Right kidney (tissue), 9 donors: ENCODE results near the gene SPATA16.
"Not testable (repeated sequence)": the region's sequence is repeated elsewhere in the genome, so short reads cannot be mapped to it uniquely, and the experiment has no call there.

Source experiments
- DNase-seq: peaks from one replicate; pipeline ENCODE4 v3.0.0-alpha.2; 2016
- long read RNA-seq, 8 donors: transcript quantifications; one replicate each; lab custom pipeline, GENCODE V29; 2026

The SPATA16 gene, protein sequence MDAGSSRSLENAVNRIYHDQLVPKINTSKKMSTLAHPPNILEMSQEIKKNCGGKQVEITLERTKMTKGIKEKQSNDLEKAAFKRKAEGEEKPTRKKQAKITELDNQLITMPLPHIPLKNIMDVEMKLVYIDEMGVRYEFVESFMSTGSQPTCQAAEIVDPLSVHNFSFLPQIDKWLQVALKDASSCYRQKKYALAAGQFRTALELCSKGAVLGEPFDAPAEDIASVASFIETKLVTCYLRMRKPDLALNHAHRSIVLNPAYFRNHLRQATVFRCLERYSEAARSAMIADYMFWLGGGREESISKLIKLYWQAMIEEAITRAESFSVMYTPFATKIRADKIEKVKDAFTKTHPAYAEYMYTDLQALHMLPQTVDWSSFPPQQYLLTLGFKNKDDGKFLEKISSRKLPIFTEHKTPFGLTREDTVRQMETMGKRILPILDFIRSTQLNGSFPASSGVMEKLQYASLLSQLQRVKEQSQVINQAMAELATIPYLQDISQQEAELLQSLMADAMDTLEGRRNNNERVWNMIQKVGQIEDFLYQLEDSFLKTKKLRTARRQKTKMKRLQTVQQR
- long read RNA-seq, donor 1 = 0 reads
- long read RNA-seq, donor 2 = 0 reads
- long read RNA-seq, donor 3 = 0 reads
- long read RNA-seq, donor 4 = 0 reads
- long read RNA-seq, donor 5 = 0 reads
- long read RNA-seq, donor 6 = 0 reads
- long read RNA-seq, donor 7 = 0 reads
- long read RNA-seq, donor 8 = 0 reads

DNA sequence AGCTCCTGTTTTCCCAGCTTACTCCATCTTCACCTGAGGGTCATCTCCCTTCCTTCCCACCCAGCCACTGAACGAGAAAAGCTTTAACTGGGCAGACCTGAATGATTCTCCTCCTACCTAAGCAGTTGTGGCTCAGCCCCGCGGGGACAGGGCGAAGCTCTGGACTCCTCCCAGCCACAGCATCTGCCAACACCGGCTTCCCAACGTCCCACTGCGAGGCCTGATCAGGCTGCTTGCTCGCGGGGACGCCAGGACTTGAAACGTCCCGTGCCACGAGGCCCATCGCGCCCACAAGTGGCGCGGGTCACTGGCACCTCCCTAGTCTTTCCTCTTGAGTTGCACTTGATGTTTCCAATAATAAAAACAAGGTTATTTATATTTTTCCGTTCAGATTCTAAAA is at the start of gene SPATA16:
SPATA16 (minus strand) TSS at position 250 of the 400 bp plus-strand sequence. CDS start 23,504 bp downstream, outside the sequence.
- DNase-seq = no peak

DNA sequence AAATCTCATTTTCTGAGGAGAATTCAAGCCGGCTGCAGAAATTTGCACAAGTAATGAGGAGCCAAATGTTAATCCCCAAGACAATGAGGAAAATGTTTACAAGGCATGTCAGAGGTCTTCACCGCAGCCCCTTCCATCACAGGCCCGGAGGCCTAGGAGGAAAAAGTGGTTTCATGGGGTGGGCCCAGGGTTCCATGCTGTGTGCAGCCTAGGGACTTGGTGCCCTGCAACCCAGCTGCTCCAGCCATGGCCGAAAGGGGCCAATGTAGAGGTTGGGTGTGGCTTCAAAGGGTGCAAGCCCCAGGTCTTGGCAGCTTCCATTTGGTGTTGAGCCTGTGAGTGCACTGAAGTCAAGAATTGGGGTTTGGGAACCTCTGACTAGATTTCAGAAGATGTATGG is 42.0 kb upstream of the SPATA16 start:
- DNase-seq = not testable (repeated sequence)

DNA sequence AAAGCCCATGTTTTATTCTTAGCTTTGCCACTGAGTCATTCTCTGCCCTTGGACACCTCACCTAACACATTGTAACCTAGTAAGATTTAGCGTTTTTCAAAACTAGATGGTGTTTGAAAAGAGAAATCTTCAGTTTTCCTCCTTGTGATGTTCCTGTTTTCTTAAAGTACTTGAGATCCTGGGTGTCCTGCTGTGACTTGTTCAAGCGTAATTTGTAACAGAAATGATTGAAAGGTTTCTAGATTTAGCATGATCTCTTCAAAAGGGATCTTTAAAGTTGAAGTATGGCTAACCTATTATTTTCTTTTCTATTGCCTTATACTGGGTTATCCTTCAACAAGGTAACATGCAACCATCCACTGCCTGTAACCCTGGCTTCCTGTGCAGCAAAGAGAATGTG is 32.6 kb upstream of the SPATA16 start:
- no peak for DNase-seq

DNA sequence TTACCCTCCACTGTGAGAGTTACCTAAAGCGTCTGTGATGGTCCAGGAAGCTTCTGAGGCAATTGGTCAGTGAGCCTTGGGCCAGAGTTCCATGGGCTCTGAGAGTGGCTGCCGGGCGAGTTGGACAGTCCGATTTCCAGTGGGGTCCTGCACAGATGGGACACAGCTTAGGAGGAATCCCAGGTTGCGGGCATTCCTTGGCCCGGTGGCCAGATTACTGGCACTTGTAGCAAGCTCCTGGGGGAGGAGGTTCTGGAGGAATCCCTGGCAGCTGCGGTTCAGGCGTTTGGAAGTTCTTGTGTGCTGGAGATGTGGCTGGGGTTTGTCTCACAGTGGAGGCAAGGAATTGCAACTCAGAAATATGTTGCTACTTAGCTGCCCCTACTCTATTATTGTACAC is 18.1 kb upstream of the SPATA16 start:
- DNase-seq = not testable (repeated sequence)

DNA sequence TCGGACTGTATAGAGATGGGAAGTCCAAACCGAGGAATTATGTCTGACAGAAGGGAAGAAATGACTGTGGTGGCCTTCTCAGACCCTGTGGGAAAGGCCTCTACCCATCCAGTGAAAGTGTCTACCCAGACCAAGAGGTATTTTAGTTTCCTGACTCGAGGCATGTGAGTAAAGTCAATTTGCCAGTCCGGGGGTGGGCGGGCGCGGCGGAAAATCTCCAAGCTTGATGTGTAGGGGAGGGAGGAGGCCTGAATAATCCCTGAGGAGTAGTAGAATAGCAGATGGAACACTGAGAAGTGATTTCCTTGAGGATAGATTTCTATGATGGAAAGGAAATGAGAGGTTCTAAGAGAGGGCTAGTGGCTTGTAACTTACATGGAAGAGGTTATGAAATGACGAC is 15.5 kb upstream of the SPATA16 start:
- DNase-seq = not testable (repeated sequence)

DNA sequence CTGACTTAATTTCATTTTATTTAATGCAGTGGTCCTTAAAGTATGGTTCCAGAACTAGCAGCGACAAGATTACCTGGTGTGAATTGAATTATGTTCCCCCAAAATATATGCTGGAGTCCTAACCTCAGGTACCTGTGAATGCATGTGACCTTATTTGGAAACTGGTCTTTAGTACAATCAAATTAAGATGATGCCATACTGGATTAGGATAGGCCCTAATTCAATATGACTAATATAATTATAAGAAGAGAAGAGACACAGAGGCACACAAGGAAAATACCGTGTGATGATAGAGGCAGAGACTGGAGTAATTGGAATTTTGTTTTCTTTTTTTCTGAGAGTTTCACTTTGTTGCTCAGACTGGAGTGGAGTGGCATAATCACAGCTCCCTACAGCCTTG is 12.6 kb upstream of the SPATA16 start:
- no peak for DNase-seq

DNA sequence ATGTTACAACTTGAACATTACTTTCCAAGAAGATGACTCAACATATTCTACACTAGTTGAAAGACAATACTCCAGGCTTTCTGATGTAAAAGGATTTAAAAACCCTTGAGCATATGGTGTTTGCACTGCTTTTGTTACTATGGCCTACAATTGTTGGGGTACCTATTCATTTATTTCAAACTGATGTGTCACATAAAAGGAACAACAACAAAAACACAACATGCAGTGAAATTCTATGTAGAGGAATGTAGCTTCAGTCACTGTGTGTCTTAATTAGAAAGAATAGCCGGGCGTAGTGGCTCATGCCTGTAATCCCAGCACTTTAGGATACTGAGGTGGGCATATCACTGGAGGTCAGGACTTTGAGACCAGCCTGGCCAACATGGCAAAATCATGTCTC is 1.6 kb downstream of the SPATA16 start:
- DNase-seq = no peak

DNA sequence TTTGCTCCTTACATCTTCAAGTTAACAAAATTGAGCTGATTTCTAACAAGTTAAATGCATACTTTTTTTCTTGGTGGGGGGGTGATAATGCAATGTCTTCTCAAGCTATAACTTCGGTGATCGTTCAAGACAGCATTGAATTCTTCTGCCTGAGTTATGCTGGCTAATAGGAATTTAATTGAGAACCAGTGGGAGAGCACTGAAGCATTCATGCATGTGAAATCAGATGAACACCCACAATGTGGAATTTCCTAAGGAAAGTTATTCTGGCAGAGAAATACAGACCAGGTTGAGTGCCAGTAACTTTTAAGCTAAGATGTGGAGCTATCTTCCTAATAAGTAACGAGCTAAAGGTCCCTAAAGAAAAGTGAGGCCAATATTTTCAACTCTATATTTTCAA is 3.0 kb downstream of the SPATA16 start:
- no peak for DNase-seq

DNA sequence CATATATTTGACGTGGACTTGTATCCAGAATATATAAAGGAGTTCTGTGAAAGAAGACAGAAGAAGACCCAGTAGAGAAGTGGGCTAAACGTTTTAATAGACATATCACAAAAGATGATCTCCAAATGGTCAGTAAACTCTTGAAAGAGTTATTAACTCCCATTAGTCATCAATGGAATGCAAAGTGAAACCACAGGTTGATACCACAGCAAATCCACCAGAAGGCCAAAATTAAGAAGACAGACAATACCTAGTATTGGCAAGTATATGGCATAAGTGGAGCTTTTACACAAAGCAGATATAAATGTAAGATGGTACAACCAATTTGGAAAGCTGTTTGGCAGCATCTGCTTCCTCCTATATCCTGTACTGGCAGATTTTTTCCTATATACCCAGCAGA is 6.0 kb downstream of the SPATA16 start:
- no peak for DNase-seq

DNA sequence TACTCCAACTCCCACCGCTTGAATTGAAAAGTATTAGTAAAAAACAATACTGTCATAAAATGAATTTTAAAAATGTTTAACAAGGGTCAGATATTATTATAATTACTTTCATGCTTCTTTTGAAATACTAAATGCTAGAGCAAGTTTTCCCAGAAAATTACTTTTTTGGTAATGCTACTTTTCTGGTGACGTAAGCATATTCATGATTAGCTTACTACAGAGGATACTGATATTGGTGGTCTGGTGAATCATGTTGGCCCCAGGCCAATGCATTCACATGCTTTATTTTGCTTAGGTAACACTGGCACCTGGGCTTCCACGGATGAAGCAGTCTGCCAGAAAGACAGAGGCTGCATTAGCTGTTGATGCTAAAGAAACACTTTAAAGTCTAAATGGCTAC is 12.4 kb downstream of the SPATA16 start:
- no peak for DNase-seq

DNA sequence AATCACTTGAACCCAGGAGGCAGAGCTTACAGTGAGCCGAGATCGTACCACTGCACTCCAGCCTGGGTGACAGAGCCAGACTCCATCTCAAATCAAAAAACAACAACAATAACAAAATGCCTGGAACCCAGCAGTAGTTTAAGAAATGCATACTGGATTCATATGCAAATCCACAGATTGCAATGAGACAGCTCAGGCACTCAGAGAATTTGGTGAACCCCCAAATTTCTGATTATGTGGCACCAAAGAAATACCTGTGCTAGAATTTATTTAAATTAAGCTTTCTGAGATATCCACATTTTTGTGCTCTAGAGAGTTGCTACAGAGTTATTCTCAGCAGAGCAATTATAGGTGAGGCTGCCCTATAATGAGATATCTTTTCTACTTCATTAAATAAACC is 29.7 kb downstream of the SPATA16 start:
- no peak for DNase-seq

DNA sequence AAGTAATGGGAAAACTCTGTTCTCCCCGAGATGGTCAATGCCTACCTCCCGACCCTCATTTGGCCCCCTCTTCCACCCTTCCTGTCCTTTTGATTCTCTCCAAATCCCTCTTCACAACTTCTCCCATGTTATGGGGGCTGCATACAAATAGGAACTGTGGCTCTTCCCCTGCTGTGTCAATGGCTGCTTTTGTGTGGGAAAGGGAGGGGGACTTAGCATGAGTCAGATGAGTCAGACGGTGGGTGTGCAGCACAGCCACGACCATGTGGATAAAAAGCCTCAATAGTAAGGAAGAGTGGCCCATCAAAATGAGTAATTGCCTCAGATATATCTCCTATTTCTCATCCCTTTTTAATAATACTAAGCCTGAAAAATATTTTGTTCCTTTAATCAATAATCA is 31.9 kb downstream of the SPATA16 start:
- no peak for DNase-seq

DNA sequence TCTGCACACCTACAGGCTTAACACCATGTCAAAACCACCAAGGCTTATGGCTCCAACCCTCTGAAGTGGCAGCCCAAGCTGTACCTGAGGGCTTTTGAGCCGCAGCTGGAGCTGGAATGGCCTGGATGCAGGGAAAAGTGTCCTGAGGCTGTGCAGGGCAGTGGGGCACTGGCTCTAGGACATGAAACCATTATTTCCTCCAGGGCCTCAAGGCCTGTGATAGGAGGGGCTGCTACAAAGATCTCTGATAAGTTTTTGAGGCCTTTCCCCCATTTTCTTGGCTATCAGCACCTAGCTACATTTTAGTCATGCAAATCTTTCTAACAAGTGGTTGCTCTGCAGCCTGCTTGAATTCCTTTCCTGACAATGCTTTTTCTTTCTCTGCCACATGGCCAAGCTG is 37.6 kb downstream of the SPATA16 start:
- DNase-seq = no peak

DNA sequence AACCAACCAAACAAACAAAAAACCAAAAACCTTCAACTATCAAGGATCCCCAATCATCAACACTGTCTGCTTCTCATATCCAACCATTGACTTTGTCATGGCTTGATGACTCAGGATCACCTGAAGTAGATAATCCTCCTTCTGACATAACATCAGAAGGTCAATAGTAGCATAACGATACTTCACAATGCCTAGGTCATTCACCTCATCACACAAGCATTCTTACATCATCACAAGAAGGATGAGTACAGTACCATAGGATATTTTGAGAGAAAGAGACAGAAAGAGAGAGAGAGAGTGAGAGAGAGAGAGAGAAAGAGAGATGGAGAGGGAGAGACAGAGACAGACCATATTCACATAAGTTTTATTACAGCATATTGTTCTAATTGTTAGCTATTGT is 42.1 kb downstream of the SPATA16 start:
- no peak for DNase-seq

DNA sequence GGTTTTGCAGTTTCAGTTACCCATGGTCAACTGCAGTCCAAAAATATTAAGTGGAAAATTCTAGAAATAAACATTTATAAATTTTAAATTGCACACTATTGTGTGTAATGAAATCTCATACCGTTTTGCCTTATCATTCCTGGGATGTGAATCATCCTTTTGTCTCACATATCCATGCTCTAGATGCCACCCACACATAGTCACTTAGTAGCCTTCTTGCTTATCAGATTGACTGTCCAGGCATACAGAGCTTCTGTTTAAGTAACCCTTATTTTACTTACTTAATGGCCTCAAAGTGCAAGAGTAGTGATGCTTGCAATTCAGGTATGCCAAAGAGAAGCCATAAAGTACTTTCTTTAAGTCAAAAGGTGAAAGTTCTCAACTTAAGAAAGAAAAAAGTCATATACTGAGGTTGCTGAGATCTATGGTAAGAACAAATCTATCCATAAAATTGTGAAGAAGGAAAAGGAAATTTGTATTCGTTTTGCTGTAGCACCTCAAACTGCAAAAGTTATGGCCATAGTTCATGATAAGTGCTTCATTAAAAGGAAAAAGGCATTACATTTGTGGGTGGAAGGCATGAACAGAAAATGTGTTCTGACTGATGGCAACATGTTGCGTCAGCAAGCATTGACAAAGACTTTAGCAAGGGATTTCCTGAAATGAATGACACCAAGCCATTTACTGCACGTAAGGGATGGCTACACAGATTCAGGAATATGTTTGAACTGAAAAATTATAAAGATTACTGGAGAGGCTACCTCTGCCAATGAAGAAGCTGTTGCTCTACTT is 43.8 kb downstream of the SPATA16 start:
- DNase-seq = no peak

DNA sequence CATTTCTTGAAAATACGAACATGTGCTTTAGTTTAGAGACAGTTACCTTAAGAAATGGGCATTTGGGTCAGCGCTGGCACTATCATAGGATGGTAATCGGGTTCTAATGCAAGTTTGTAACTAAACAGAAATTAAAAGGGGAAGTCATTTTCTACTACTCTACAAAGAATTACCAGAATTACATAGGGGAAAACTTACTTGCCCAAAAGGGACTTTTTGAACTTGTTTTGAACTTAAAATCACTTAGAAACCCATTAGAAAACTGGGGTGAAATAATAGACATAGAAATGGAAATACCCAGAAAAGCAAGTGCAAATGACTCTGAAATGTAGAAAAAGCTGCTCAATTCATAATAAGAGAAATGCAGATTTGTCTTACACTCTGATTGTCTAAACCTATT is 44.9 kb downstream of the SPATA16 start:
- DNase-seq = no peak

DNA sequence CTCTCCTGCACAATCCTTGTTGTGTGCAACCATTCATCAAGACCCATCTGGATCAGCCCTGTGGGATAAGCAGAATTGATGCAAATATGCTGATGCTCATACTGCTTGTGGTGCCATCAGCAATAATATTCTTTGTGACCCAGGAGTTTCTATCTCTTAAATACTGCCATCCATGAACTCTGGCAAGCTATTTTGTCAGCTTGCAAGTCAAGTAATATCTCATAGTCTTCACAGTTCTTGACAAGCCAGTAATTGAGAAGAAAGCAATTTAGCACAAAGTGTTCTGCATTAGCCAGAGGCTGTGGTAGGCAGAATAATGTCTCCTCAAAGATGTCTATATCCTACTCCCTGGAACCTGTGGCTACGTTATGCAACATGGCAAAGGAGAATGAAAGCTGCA is 49.0 kb downstream of the SPATA16 start:
- DNase-seq = no peak

DNA sequence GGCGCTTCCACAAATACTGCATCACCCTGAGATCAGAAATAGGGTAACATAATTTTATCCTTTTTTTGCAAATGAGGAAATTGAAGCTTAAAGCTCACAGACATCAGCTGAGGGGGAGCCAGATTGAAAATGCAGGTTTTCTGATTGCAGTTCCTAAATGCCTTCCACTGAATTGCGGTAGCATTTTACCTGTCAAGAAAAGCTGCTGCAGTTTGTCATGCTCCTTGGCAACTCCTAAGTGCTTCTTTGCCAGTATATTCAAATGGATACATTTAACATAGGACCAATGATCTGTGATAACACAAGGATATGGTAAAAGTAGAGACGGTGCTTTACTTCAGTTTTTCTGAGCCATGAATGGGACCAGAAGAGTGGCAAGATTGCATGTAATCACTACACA is 50.5 kb downstream of the SPATA16 start:
- no peak for DNase-seq

DNA sequence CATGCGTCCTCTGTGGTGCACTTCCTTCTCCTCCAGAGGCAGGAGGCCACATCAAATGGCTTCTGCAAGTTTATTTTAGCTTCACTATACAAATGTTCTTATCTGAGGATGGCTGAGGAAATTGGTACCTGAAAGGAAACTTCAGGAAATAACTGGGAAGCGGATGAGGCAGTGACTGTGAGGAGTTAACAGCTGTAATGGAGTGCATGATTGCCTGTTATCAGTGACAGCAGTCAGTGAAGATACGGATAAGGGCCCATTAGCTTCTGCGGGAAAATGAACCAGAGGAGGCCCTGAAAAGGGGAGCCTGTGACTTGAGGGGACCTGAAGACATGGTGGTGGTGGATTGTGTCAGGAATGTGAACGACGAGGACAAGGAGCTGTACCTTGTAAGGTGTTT is 51.8 kb downstream of the SPATA16 start:
- DNase-seq = no peak

DNA sequence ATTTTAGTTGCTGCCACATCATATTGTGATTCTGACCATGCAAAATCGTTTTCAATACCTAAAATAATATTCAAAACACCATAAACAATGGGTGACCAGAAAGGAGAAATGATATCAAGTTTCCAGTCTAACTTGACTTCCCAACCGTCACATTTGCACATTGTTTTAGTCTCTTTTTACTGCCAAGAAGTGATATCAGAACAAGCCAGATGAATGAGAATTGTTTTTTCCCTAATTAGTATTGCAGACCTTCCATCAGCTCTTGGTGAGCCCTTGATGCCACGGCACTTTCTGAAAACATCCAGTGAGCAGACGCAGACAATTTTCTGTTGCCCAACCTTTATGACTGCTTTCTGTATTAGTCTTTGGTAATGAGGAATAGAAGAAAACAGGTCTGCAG is 62.5 kb downstream of the SPATA16 start:
- DNase-seq = no peak

DNA sequence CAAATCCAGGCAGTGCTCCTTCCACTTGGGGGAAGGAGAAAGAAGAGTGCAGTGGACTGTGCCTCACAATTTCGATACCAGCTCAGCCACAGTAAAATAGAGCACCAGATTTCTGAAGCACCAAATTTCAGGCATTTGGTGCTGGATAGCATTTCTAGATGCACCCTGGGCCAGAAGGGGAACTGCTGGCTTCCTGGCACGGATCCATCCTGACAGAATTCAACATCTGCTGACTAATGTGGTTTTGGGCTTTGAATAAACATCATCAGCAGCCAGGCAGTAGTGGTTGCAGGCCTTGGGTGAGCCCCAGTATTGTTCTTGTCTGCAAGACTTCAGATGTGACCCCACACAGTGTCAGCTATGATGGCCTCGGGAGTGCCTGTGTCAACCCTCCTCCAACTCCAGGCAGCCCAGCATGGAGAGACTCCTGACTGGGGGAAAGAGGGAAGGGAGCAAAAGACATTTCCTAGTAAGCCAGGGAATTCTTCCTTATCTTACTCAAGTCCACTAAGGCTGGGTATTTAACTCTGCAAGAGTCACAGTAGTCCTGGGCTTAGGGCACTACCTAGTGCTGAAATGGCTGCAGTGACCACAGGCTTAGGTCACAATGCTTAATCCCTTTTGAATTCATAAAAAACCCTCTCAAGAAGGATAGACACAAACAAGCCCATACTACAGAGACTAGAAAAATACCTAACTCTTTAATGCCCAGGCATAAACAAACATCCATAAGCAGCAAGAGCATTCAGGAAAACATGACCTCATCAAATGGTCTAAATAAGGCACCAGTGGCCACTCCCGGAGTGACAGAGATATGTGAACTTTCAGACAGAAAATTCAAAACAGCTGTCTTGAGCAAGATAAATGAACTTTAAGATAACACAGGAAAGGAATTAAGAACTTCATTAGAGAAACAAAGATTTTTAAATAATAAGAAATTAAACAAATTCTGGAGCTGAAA is 74.7 kb downstream of the SPATA16 start:
- no peak for DNase-seq

DNA sequence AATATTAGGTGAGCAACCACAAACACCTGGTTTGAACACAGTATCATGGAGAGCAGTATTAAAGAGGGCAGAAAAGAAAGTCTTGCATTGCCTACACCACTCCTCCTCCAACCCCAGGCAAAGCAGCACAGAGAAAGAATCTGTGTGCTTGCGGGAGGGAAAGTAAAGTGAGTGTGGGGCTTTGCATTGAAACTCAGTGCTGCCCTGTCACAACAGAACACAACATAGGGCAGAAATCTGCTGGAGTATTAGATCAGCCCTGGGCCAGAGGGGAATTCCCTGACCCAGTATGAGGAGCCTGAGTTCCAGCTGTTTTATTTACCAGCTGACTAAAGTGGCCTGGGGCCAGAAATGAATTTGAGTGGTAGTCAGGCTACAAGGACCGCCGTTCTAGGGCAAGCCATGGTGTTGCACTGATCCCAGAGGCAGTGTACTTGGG is 75.5 kb downstream of the SPATA16 start:
- no peak for DNase-seq
